Testis (tissue), 2 donors: ENCODE results near the gene ADAMTS18.

Experiments used
- CTCF ChIP-seq, 3 experiments: fragments of 450-650 bp in 2 of 3; fragments of 200-600 bp in 1 of 3; sonication (generic) in 1 of 3; IDR thresholded peaks; one replicate each; pipeline ENCODE4 v1.5.1; 2016 to 2019; ENCODE audit warnings: antibody characterized with exemption in 3 of 3, mild to moderate bottlenecking in 2 of 3, moderate library complexity in 1 of 3
- POLR2A ChIP-seq: fragments of 450-650 bp; IDR thresholded peaks from one replicate; pipeline ENCODE4 v1.6.1; 2017; ENCODE audit warnings: antibody characterized with exemption, mild to moderate bottlenecking, moderate library complexity

GRCh38 chr16:77307426-77308162, 127.2 kb downstream of the ADAMTS18 start:
- TF ChIP-seq POLR2A (no peak), CTCF (IDR thresholded peaks at IDR 0.05) (no peak)
